ENCODE measurements around the gene HMX1.

- TF ChIP-seq EZH2 (IDR thresholded peaks at IDR 0.05; ENCODE audit: low read length): no peak
- TF ChIP-seq, protein P1, sequence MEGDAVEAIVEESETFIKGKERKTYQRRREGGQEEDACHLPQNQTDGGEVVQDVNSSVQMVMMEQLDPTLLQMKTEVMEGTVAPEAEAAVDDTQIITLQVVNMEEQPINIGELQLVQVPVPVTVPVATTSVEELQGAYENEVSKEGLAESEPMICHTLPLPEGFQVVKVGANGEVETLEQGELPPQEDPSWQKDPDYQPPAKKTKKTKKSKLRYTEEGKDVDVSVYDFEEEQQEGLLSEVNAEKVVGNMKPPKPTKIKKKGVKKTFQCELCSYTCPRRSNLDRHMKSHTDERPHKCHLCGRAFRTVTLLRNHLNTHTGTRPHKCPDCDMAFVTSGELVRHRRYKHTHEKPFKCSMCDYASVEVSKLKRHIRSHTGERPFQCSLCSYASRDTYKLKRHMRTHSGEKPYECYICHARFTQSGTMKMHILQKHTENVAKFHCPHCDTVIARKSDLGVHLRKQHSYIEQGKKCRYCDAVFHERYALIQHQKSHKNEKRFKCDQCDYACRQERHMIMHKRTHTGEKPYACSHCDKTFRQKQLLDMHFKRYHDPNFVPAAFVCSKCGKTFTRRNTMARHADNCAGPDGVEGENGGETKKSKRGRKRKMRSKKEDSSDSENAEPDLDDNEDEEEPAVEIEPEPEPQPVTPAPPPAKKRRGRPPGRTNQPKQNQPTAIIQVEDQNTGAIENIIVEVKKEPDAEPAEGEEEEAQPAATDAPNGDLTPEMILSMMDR (optimal IDR thresholded peaks at IDR 0.05 in 1 of 3, IDR thresholded peaks at IDR 0.05 in 1 of 3, conservative IDR thresholded peaks at IDR 0.05 in 1 of 3; ENCODE audit: extremely low read depth in 1 of 3, insufficient read depth in 2 of 3, low read length in 3 of 3): no peak
These were observed 53.4 kb downstream of the HMX1 start for GRCh38 chr4:8818063-8818881.

Measured in keratinocyte (primary cell).